Suppressor macrophage treated with lipopolysaccharide for 4 hours (primary cell): ENCODE measurements around the gene AKR1B1.

ENCODE experiments used
- DNase-seq: peaks from one replicate; pipeline ENCODE4 v3.0.0-alpha.2; 2020

AKR1B1 gene

GRCh38 chr7:134407311-134407710, 51.6 kb downstream of the AKR1B1 start:
- DNase-seq = no peak

- no peak for DNase-seq
These were observed 52.5 kb downstream of the AKR1B1 start for GRCh38 chr7:134406431-134406830.

- DNase-seq = no peak
These were observed 53.6 kb downstream of the AKR1B1 start for GRCh38 chr7:134405299-134405698.

- no peak for DNase-seq
These were observed 55.8 kb downstream of the AKR1B1 start for GRCh38 chr7:134403062-134403461.

- DNase-seq = no peak
These were observed 58.0 kb downstream of the AKR1B1 start for GRCh38 chr7:134400859-134401258.

- DNase-seq = peak; percentile 42
These were observed 62.9 kb downstream of the AKR1B1 start for GRCh38 chr7:134396031-134396430.

- DNase-seq = peak; percentile 15
These were observed 63.3 kb downstream of the AKR1B1 start for GRCh38 chr7:134395604-134396003.

- DNase-seq = no peak
These were observed 64.8 kb downstream of the AKR1B1 start for GRCh38 chr7:134394056-134394455.
